ENCODE measurements around the gene EMC8.

The EMC8 gene

DNA sequence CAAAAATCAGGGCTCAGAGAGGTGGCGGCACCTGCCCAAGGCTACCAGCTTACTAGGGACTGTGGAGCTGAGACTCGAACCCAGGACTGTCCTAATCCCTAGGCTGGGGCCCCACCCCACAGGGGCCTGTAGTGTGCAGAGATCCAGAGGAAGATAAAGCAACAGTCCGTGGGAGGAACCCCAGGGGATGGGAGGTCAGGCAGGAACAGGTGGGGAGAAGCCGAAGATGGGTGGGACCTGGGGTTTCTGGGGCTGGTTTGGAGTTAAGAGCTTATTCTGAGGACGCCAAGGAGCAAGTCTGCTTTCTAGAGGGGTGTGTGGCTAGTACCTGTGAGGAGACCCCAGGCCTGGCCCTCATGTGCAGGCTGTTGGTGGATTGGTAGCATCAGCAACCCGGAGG is 63.4 kb downstream of the EMC8 start:
- Histone ChIP-seq H3K27me3 (ENCODE audit: insufficient read depth, low read depth, severe bottlenecking) (no peaks in the 10 kb centered on the region), H3K27ac (no peak overlapping the region), H3K36me3 (no peaks in the 10 kb centered on the region), H3K9me3 (ENCODE audit: severe bottlenecking) (no peaks in the 10 kb centered on the region), H3K4me3 (ENCODE audit: low read depth, low read length) (no peak overlapping the region)
- DNase-seq: no peak
- TF ChIP-seq, protein P1, sequence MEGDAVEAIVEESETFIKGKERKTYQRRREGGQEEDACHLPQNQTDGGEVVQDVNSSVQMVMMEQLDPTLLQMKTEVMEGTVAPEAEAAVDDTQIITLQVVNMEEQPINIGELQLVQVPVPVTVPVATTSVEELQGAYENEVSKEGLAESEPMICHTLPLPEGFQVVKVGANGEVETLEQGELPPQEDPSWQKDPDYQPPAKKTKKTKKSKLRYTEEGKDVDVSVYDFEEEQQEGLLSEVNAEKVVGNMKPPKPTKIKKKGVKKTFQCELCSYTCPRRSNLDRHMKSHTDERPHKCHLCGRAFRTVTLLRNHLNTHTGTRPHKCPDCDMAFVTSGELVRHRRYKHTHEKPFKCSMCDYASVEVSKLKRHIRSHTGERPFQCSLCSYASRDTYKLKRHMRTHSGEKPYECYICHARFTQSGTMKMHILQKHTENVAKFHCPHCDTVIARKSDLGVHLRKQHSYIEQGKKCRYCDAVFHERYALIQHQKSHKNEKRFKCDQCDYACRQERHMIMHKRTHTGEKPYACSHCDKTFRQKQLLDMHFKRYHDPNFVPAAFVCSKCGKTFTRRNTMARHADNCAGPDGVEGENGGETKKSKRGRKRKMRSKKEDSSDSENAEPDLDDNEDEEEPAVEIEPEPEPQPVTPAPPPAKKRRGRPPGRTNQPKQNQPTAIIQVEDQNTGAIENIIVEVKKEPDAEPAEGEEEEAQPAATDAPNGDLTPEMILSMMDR (IDR thresholded peaks at IDR 0.05; ENCODE audit: low read depth, low read length): no peak

DNA sequence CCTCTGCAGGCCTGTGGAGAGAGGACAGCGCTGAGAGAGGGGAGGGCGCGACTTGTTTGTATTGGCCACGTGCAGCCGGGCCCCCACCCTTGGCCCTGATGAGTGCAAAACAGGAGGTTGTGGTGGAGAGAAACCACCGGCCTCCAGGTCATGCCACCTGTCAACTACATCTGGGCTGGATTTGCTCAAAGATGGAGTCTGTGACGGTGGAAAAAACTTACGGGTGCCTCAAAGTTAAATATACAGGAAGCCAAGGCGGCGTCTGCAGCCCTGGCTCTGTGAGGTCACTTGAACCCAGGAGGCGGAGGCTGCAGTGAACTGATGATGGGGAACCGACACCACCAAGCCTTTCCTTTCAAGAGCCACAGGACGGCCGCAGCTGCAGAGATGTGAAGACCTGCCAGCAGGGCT is 64.1 kb downstream of the EMC8 start:
- H3K27ac ChIP-seq: no peak overlapping the region
- H3K27me3 ChIP-seq (ENCODE audit: insufficient read depth, low read depth, severe bottlenecking): no peaks in the 10 kb centered on the region
- no peak overlapping the region for H3K4me3 ChIP-seq (ENCODE audit: low read depth, low read length)
- no peaks in the 10 kb centered on the region for H3K9me3 ChIP-seq (ENCODE audit: severe bottlenecking)
- no peak for DNase-seq
- H3K36me3 ChIP-seq: no peaks in the 10 kb centered on the region
- TF ChIP-seq, protein P1 (IDR thresholded peaks at IDR 0.05; ENCODE audit: low read depth, low read length): no peak

DNA sequence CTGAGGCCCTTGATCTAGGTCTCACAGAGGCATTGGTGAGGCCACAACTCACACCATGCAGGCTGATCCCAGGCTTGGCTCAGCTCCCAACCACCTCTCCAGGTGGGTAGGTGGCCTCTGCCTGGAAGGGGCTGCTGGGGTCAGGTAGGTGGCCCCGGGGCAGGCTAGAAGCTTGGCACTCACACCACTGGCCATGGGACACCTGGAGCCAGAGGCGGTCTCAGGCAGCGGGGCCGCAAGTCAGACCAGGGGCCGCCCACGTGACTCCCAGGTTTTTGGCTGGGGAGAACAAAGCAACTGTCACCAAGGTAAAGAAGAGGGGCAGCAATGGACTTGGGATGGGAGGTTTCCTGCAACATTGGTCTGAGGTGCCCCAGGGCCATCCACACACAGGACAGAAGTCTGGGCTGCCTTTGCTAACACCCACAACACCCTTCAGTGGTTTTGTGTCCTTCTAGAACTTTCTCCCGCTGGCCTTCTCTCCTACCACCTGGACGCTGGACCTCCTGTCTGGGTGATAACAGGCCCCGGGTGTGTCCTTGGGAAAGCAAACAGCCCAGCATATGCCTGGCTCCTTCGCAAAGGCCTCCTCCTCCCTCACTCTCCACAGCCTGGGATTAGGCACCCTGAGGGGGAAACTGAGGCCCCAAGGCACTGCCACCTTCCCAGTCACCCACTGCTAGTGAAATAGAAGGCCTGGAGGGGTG is 64.9 kb downstream of the EMC8 start:
- H3K27ac ChIP-seq: no peak overlapping the region
- H3K27me3 ChIP-seq (ENCODE audit: insufficient read depth, low read depth, severe bottlenecking): no peaks in the 10 kb centered on the region

DNA sequence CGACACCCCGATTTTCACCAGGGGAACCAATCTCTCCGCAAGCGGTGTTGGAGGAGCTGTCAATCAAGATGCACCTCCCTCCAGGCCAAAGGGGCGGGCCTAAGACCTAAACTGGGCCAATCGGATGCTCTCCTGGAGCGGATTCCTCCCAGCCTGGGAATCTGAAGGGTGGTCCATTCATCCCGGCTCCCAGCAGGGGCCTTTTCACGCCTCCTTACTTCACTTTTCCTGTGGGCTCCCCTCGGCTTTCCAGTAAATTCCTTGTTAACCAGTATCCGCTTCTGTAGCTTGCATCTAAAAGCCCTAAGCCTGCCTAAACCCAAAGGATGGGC is 65.5 kb downstream of the EMC8 start:
- TF ChIP-seq, protein P1 (IDR thresholded peaks at IDR 0.05; ENCODE audit: low read depth, low read length): no peak
- Histone ChIP-seq H3K36me3 (no peaks in the 10 kb centered on the region), H3K27me3 (ENCODE audit: insufficient read depth, low read depth, severe bottlenecking) (no peaks in the 10 kb centered on the region), H3K27ac (no peak overlapping the region), H3K4me3 (ENCODE audit: low read depth, low read length) (no peak overlapping the region), H3K9me3 (ENCODE audit: severe bottlenecking) (no peaks in the 10 kb centered on the region)
- no peak for DNase-seq

More for the DNA sequence above, 64.9 kb downstream of the EMC8 start:
- TF ChIP-seq, protein P1 (IDR thresholded peaks at IDR 0.05; ENCODE audit: low read depth, low read length): no peak
- no peak overlapping the region for H3K4me3 ChIP-seq (ENCODE audit: low read depth, low read length)
- no peaks in the 10 kb centered on the region for H3K9me3 ChIP-seq (ENCODE audit: severe bottlenecking)
- DNase-seq: no peak
- H3K36me3 ChIP-seq: no peaks in the 10 kb centered on the region

DNA sequence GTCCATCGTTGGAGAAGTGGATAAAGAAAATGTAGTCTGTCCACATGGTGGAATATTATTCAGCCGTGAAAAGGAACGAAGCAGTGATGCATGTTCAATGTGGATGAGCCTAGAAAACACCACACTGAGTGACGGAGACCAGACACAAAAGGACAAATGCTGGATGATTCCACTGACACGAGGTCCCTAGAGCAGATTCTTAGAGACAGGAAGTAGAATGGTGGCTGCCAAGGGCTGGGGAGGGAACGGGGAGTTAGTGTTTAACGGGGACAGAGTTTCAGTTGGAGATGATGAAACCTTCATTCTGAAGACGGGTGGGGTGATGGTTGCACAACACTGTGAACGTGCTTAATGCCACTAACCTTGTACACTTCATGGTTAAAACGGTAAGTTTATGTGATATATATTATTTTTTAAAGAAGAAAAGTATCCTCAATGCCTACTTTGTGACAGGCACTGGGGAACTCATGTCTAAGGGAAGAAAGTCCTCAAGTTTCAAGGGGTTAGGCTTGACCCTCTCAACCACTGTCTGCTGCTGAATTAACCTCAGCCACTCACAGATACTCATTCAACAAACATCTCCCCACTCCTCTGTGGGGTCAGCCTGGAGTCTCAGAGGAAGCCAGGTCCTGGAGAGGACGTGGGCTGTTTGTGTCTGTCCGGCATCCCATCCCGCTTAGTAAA is 66.0 kb downstream of the EMC8 start:
- Histone ChIP-seq H3K27me3 (ENCODE audit: insufficient read depth, low read depth, severe bottlenecking) (no peaks in the 10 kb centered on the region), H3K36me3 (no peaks in the 10 kb centered on the region), H3K27ac (no peak overlapping the region), H3K4me3 (ENCODE audit: low read depth, low read length) (no peak overlapping the region), H3K9me3 (ENCODE audit: severe bottlenecking) (no peaks in the 10 kb centered on the region)
- no peak for DNase-seq
- TF ChIP-seq, protein P1 (IDR thresholded peaks at IDR 0.05; ENCODE audit: low read depth, low read length): no peak
